GM19372 (cell line): Measurements from ENCODE around the gene SP1.
A peak's percentile ranks its signal among the peaks of the same experiment; 100 is the strongest.
"Not testable (repeated sequence)": the region's sequence is repeated elsewhere in the genome, so short reads cannot be mapped to it uniquely, and the experiment has no call there.

Experiments
- ATAC-seq: cut with Tn5 transposase; IDR thresholded peaks from one replicate; pipeline ENCODE4 v1.9.1; 2021; ENCODE audit warnings: mild to moderate bottlenecking, low read depth, moderate library complexity; ENCODE audit not compliant: unreplicated experiment

Gene SP1

DNA sequence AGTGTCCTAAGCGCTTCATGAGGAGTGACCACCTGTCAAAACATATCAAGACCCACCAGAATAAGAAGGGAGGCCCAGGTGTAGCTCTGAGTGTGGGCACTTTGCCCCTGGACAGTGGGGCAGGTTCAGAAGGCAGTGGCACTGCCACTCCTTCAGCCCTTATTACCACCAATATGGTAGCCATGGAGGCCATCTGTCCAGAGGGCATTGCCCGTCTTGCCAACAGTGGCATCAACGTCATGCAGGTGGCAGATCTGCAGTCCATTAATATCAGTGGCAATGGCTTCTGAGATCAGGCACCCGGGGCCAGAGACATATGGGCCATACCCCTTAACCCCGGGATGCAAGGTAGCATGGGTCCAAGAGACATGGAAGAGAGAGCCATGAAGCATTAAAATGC is 31.0 kb downstream of the SP1 start:
- ATAC-seq, result no peak

DNA sequence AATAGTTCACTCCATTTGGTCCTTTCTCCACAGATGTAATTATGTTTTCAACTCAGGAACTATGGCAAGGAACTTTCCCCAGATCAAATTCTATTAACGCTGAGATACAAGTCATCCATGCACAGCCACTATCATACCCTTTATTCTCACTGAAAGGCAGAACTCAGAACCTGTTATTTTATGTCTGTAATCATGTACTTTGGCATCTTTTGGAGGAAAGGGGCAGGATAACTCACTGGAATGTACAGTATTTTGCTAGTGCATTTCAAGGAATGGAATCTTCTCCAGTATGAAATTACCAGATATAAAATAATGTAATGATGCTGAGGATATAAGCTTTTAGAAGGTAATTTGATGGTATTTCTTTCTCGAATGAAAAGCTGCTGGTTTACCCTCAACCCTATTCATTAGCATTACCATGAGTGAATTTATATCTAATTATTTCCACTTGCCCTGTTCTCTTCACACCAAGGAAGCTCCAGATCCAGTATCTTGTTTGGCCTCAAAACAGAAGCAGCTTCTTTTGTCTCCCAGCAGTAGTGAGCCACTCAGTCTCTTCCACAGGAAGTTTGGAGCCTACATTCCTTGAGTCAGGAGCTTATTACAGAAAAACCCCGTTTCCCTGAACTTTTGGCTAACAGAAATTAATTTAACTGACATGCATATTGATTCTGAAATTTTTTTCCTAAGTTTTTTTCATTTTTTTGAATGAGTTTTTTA is 33.7 kb downstream of the SP1 start:
- ATAC-seq, result no peak

DNA sequence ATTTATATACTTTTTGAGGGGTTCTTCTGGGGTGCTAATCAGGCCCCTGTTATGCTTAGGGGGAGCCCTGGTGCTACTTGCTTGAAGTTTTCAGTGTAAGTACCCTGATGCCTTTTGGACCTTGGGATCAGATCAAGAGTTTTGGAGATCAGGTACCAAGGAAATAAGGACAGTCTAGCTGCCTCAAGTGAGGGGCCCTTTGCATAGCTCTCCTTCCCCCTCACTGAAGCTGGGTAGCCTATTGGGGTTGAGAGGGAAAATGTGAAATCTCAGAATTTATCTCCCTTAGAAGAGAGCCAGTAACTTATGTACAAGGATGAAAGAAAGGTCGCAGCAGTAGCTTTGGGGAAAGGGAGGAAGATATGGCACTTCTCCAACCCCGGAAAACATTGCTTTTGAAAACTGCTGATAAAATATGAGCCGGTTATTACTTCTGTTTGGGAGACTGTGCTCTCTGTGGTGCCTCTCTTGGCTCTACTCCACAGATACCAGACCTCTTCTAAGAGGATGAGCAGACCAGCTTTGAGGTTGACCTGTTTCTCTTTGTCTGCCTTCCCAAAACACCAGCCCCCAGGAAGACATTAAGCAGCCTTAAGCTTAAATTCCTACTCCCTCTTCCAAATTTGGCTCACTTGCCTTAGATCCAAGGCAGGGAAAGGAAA is 34.9 kb downstream of the SP1 start:
- no peak for ATAC-seq

DNA sequence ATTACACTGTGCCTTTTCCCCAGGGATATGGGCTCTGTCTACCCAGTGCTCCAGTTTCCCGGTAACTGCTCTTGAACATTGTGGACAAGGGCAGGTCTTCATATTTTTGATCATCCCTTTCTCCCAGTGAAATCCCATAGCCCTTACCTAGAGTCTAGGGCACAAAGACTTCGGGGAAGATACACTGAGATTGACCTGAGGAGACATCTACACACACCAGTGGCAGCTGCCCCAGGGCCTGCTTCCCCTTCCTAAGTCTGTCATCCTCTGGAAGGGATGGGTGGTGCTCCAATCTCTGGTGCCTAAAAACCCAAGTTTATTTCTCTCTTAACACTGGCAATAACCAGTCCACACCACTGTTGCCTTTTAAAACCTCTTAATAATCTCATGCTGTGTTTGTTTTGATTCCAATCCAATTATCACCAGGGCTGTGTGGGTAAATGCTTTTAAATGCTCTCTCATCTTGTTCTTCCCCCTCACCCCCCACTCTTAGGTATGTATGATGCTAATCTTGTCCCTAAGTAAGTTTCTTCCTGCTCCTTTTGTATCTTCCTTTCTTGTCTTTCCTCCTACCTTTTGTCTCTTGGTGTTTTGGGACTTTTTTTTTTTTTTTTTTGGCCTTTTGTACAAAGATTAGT is 35.9 kb downstream of the SP1 start:
- not testable (repeated sequence) for ATAC-seq

DNA sequence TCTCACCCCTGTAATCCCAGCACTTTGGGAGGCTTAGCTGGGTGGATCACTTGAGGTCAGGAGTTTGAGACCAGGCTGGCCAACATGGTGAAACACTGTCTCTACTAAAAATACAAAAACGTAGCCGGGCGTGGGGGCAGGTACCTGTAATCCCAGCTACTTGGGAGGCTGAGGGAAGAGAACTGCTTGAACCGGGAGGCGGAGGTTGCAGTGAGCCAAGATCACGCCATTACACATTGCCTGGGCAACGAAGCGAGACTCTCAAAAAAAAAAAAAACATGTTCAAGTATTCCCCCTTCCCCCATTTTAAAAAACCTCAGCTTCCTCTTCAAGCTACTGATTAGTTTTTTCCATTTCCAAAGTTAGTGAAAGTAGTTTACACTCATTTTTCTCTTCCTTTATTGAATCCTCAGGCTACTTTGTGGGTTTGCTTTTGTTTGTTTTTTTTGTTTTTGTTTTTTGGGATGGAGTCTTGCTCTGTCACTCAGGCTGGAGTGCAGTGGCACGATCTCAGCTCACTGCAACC is 37.4 kb downstream of the SP1 start:
- not testable (repeated sequence) for ATAC-seq

DNA sequence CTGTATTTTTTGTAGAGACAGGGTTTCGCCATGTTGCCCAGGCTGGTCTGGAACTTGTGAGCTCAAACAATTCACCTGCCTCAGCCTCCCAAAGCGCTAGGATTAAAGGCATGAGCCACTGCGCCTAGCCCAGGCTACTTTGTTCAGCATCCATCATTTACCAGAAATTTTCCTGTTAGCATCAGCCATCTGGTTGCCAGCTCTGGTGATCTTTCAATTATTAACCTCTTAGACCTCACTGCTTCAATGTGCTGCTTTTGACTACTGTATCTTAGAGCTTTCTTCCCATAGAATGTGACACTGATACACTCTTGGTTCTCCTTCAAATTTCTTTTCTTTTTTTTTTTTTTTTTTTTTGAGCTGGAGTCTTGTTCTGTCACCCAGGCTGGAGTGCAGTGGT is 38.2 kb downstream of the SP1 start:
- no peak for ATAC-seq

DNA sequence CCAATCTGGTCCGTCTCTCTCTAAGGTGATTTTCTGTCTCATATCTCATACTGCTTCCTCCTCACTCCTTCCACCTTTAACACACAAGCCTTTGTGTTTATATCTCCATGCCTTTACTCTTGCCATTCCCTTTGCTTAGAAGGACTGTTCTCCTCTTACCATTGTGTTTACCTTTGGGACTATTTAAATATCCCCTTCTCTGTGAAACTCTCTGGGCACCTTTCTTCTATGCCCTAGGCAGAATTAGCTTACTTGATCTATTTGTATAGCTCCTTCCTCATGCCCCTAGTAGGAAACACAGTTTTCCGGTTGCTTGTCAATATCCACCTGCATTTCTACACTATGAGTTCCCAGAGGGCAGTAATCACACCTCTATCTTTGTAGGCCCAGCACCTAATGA is 39.8 kb downstream of the SP1 start:
- ATAC-seq, result no peak

DNA sequence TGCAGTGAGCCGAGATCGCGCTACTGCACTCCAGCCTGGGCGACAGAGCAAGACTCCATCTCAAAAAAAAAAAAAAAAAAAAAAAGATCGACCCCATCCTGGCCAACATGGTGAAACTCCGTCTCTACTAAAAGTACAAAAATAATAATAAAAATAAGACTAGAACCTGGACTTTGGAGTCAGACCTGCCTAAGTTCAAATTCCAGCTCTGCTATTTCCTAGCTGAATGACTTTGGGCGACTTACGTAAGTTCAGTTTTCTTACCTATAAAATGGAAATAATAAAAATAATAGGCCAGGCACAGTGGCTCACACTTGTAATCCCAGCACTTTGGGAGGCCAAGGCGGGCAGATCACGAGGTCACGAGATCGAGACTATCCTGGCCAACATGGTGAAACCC is 42.3 kb downstream of the SP1 start:
- ATAC-seq, result not testable (repeated sequence)

DNA sequence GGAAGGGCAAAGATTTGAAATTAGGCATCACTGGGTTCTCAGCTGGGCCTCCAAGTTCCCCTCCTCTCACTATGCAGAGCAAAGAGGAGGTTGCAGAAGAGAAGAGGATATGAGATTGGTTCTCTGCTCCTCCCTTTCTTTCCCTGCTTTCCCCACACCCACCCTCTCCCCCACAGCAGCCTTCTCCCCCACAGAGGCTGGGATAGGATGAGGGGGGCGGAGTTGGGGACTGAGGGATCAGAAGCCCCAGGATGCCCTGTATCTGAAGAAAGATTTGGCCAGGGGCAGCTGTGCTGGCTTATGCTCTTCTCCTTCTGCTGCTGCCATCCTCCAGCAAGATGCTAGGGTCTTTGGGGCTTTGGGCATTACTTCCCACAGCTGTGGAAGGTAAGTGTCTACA is 43.6 kb downstream of the SP1 start, which contains the start of gene AMHR2:
TSS of gene AMHR2 (plus strand) at position 259 of the 400 bp plus-strand sequence. CDS start at position 339, 80 bp downstream.
- ATAC-seq, result no peak

DNA sequence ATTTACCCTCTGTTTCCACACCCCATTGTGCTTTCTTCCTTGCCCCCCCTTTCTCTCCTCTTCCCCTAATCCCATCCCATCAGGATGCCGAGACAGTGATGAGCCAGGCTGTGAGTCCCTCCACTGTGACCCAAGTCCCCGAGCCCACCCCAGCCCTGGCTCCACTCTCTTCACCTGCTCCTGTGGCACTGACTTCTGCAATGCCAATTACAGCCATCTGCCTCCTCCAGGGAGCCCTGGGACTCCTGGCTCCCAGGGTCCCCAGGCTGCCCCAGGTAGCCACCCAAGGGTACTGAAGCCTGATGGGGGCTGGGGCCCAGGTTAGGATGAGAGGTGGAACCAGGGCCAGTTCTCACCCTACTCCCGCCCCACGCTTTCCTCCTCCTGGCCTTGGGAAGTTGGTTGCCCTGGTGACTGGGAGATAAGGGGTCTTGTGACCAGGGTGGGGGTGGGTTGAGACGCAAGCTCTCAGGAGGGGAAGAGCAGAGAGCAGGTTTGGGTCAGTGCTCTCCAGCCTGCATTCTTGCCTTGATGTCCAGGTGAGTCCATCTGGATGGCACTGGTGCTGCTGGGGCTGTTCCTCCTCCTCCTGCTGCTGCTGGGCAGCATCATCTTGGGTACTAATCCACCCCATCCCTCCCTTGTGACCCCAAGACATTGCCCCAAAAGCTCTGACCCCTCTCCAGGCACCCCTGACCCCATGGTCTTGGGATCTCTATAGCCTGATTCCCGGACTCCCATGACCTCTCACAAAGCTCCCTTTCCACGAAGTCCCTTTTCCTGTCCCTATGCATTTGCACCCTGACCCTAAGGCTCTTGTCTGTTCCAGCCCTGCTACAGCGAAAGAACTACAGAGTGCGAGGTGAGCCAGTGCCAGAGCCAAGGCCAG is 44.9 kb downstream of the SP1 start:
- ATAC-seq, result no peak

DNA sequence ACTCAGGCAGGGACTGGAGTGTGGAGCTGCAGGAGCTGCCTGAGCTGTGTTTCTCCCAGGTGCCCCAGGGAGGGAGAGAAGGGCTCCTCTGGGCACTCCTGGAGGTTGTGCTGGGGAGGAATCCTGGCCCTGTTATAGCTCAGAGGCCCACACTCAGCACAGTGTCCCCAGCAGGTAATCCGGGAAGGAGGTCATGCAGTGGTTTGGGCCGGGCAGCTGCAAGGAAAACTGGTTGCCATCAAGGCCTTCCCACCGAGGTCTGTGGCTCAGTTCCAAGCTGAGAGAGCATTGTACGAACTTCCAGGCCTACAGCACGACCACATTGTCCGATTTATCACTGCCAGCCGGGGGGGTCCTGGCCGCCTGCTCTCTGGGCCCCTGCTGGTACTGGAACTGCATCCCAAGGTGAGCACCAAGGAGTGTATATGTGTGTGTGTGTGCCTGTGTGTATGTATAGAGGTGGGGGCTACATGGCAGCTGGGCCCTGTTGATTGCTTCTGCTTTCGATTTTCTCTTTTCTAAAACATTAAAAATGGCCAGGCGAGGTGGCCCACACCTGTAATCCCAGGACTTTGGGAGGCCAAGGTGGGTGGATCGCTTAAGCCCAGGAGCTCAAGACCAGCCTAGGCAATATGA is 45.7 kb downstream of the SP1 start:
- no peak for ATAC-seq

DNA sequence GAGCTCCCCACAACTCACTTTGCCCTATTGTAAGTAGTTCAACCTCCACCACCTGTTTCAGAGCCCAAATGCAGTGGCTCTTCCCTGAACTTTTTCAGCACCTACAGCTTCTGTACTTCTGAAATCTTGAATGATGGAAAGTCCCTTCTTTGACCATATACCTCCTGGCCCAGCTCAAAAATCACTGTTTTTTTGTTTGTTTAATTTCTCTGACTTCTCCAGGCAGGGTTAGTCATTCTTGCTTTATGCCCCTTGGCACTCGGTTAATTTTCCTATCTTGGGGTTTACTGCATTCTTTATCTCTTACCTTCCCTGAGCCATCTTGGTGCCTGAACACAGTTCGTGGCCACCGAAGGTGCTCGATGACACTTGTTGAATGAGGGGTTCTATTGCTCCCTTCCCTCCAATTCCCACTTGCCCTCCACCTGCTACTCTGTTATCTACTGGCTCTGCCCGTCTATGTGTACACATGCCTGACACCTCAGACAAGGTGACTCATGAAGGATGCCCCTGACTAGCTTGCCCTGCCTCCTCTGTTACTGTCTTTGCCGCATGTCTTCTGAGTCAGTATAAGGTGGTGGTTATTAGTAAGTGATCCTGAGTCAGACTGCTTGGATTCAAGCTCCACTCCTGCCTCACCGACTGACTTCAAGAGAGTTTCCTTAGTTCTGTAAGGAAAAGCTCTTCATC is 48.1 kb downstream of the SP1 start:
- ATAC-seq, result no peak

DNA sequence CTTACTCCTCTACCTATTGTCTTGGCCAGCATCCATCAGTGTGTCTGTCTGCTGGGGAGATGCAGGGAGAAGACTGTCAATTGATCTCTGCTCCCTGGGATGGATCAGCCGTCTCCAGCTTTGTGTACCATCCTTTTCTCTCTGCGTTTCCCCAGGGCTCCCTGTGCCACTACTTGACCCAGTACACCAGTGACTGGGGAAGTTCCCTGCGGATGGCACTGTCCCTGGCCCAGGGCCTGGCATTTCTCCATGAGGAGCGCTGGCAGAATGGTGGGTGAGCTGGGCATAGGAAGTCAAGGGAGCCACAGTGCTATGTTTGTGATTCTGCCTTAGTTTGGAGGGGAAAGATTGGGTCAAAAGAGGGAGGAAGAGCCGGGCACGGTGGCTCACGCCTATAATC is 48.8 kb downstream of the SP1 start:
- ATAC-seq, result no peak

DNA sequence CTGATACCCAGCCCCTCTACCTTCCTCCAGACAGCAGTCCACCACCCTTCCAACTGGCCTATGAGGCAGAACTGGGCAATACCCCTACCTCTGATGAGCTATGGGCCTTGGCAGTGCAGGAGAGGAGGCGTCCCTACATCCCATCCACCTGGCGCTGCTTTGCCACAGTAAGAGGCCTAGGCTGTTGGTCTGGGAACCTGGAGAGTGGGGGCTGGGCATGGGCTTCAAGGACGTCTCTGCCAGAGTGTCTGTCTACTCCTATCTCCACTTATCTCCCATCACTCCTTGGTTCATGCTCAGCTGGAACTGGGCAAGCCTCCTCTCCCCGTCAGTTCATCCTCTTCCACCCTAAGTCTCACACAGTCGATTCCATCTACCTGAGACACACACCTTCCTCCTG is 50.1 kb downstream of the SP1 start:
- ATAC-seq, result no peak

DNA sequence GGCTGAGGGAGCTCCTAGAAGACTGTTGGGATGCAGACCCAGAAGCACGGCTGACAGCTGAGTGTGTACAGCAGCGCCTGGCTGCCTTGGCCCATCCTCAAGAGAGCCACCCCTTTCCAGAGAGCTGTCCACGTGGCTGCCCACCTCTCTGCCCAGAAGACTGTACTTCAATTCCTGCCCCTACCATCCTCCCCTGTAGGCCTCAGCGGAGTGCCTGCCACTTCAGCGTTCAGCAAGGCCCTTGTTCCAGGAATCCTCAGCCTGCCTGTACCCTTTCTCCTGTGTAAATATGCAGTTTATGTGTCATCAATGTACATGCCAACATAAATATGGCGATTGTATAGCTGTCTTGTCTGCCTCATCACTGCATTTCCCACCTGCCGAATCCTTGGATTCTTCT is 51.2 kb downstream of the SP1 start:
- no peak for ATAC-seq

DNA sequence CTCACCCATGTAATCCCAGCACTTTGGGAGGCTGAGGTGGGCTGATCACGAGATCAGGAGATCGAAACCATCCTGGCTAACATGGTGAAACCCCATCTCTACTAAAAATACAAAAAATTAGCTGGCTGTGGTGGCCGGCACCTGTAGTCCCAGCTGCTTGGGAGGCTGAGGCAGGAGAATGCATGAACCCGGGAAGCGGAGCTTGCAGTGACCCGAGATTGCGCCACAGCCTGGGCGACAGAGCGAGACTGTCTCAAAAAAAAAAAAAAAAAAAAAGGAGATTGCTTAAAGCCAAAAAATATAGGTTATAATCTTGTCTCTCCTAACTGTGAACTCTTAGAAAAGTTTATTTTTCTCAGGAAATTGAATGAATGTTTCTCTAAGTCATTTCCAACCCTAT is 55.4 kb downstream of the SP1 start:
- ATAC-seq, result not testable (repeated sequence)

DNA sequence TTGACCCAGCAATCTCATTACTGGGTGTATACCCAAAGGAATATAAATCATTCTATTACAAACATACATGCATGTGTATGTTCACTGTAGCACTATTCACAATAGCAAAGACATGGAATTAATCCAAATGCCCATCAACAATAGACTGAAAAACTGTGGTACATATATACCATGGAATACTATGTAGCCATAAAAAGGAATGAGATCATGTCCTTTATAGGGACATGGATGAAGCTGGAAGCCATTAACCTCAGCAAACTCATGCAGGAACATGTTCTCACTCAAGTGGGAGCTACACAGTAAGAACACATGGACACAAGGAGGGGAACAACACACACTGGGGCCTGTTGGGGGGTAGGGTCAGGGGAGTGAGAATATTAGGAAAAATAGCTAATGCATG is 59.6 kb downstream of the SP1 start:
- not testable (repeated sequence) for ATAC-seq

DNA sequence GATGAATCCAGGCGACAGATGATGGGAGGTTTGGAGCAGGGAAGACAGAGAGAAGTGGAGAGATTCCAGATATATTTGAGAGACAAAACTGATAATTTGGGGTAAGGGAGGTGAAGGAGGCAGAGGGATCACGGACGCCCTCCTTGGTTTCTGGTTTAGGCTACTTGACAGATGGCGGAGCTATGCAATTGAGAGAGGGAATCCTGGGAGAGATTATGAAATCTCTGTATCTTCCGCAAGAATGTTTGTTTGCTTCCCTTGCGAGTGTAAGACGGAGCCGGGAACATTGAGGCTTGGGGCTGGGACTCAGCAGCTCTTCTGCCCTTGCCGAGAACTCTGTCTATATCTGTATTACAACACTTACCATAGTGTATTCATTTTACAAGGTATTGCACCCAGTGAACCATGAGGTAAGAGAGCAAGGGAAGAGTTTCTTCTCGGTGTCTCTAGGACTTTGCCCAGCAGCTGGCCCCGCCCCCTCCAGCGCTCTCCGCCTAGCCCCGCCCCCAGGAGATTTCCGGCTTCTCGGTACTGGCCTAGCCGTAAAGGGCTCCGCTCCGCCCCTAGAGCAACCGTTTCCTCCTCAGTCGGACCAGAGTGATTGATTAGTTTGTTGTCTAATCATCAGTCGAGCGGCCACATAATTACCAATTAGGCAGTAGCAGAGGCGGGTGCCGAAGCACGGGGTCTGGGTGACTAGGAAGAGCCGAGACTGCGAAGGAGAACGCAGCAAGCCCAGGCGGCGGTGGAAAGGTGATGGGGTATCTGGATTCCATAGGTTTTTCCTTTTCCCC is 61.3 kb downstream of the SP1 start, which contains the start of gene PRR13:
TSS of gene PRR13 (plus strand) at position 695 of the 794 bp plus-strand sequence. CDS start 981 bp downstream, outside the sequence.
- peak; percentile 98 for ATAC-seq
